Uterus (tissue), 4 donors: ENCODE data around the gene GSS. TPM values are rescaled to one million over a fixed set of nuclear protein-coding genes. Genes with fewer than 3 reads are reported as not detected.

ENCODE experiments used
- DNase-seq, 2 donors: peaks; one replicate each; pipeline ENCODE4 v3.0.0-alpha.2; 2019 to 2020
- H3K27ac ChIP-seq, 2 donors: fragments of 200-600 bp; sonication (generic); 1 replicate in 1 of 2; 2 replicates in 1 of 2; pipeline ENCODE4 v1.5.1; 2016 to 2018
- H3K27me3 ChIP-seq, 2 donors: fragments of 200-600 bp; sonication (generic); one replicate each; pipeline ENCODE4 v1.5.1; 2018 to 2019; ENCODE audit warnings: control low read depth in 1 of 2
- H3K36me3 ChIP-seq, 2 donors: fragments of 200-600 bp; sonication (generic); one replicate each; pipeline ENCODE4 v1.5.1; 2019; ENCODE audit warnings: control low read depth in 1 of 2
- H3K4me1 ChIP-seq, 2 donors: fragments of 200-600 bp; sonication (generic); one replicate each; pipeline ENCODE4 v1.5.1; 2018 to 2019; ENCODE audit warnings: control low read depth in 1 of 2
- H3K4me3 ChIP-seq, 2 donors: fragments of 200-600 bp; sonication (generic); 1 replicate in 1 of 2; 2 replicates in 1 of 2; pipeline ENCODE4 v1.5.1; 2018 to 2019; ENCODE audit warnings: mild to moderate bottlenecking in 1 of 2
- H3K9me3 ChIP-seq, 2 donors: fragments of 200-600 bp; sonication (generic); one replicate each; pipeline ENCODE4 v1.5.1; 2019; ENCODE audit warnings: control low read depth in 1 of 2
- POLR2A ChIP-seq, 2 donors: fragments of 450-650 bp; IDR thresholded peaks; one replicate each; pipeline ENCODE4 v1.6.1; 2016; ENCODE audit warnings: antibody characterized with exemption in 2 of 2, mild to moderate bottlenecking in 1 of 2, moderate library complexity in 1 of 2
- intact Hi-C: fragments of 100-400 bp; cut with DNase I; formaldehyde crosslinking; loops from one replicate; pipeline ENCODE4 v1.15.1; 2023; ENCODE audit warnings: low total_unique reads
- total RNA-seq, 4 donors: library from RNA; depleted of rRNA in 3 of 4; stranded (reverse); fragments of >200 nt in 3 of 4; gene quantifications; one replicate each; pipeline versions ENCODE4 v1.1.0 to v1.2.4, GENCODE V29; 2014 to 2023
- TF ChIP-seq, protein P1 (sequence below), 4 experiments: fragments of 200-600 bp in 2 of 4; fragments of 450-650 bp in 2 of 4; sonication (generic) in 2 of 4; IDR thresholded peaks; one replicate each; pipeline ENCODE4 v1.5.1; 2016 to 2019; ENCODE audit warnings: antibody characterized with exemption in 4 of 4, mild to moderate bottlenecking in 2 of 4, moderate library complexity in 1 of 4
- donor health status: DM: yes; HTN: yes; CAD: no.

GSS gene
- total RNA-seq, 4 donors from 2014 or later: 3.8 to 47.2 (median 16.5) TPM

DNA sequence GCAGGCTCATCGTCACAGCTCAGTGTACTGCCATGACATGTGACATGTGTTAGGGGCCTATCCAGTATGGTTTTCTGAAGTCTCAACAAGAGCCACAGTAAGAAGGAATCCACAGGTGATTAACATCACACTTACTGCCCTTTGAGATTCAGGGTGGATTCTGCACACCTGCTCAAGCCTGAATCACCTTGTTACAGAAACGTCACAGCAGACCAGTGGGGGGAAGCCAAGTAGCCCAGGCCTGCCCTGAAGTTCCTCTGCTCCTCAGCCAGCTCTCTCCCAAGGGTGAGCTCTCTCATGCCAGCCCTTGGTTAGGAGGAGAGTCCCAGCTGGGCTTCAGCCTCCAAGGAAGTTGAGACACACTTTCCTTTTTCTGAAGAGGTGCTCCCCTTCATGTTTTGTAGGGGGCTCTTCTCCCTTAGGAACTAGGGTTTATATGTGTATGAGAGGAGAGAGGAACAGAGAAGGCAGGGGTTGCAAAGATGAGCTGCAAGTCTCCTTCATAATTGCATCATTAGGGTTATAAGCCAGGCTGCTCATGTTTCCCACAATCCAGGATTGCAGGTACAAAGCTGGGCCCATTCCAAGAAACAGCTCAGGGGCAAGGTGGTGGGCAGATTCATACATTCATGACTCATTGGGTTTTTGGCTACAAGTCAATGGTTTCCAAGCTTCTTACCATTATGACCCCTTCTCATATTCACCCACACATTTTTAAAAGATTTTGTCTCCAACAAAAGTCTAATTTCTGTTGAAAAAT lies 11.6 kb downstream of the GSS start:
- H3K4me3 ChIP-seq: no peak overlapping the region
- no peak overlapping the region for H3K27ac ChIP-seq
- intact Hi-C loops: no loop called here
- H3K9me3 ChIP-seq: no peaks in the 10 kb centered on the region
- TF ChIP-seq, protein P1, sequence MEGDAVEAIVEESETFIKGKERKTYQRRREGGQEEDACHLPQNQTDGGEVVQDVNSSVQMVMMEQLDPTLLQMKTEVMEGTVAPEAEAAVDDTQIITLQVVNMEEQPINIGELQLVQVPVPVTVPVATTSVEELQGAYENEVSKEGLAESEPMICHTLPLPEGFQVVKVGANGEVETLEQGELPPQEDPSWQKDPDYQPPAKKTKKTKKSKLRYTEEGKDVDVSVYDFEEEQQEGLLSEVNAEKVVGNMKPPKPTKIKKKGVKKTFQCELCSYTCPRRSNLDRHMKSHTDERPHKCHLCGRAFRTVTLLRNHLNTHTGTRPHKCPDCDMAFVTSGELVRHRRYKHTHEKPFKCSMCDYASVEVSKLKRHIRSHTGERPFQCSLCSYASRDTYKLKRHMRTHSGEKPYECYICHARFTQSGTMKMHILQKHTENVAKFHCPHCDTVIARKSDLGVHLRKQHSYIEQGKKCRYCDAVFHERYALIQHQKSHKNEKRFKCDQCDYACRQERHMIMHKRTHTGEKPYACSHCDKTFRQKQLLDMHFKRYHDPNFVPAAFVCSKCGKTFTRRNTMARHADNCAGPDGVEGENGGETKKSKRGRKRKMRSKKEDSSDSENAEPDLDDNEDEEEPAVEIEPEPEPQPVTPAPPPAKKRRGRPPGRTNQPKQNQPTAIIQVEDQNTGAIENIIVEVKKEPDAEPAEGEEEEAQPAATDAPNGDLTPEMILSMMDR (IDR thresholded peaks at IDR 0.05): no peak
- TF ChIP-seq POLR2A (IDR thresholded peaks at IDR 0.05): no peak
- no peaks in the 10 kb centered on the region for H3K27me3 ChIP-seq
- no peak for DNase-seq
- no peaks in the 10 kb centered on the region for H3K36me3 ChIP-seq
- no peaks in the 10 kb centered on the region for H3K4me1 ChIP-seq

DNA sequence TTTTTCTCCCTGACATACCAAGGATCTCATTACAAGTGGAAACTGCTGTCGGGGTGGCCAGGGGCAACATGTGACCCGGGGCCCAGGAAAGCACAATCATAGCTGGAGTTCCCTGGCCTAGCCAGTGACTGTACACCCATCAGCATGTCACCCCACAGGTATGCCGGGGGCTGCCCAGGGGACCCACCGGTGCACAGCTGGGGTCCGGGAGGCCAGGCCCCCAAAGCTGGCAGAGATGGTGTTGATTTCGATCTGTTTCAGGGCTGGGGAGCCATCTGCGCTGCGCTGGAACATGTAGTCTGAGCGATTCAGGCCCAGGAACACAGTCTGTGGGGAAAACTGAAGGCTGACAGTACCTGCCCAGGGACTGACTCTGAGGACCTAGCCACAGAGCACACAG lies 13.3 kb downstream of the GSS start:
- intact Hi-C loops: no loop called here
- TF ChIP-seq POLR2A (IDR thresholded peaks at IDR 0.05): no peak
- TF ChIP-seq, protein P1 (IDR thresholded peaks at IDR 0.05): no peak
- Histone ChIP-seq H3K36me3 (no peaks in the 10 kb centered on the region), H3K4me3 (no peak overlapping the region), H3K9me3 (no peaks in the 10 kb centered on the region), H3K27me3 (no peaks in the 10 kb centered on the region), H3K4me1 (no peaks in the 10 kb centered on the region), H3K27ac (no peak overlapping the region)
- DNase-seq: no peak

DNA sequence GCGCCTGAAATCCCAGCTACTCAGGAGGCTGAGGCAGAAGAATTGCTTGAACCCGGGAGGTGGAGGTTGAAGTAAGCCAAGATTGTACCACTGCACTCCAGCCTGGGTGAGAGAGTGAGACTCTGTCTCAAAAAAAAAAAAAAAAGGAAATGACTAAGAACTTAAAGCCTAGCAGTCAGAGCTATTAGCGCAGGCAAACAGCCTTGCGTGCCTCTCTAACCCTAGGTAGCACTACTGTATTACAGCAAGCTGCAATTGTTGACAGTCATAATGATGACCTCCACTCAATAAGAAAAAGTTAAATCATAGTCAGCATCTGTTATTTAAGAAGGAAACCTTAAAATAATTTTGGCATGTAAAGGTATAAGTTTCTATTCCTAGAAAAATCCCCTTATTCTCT lies 14.4 kb downstream of the GSS start:
- no peak overlapping the region for H3K27ac ChIP-seq
- no peak for DNase-seq
- H3K27me3 ChIP-seq: no peaks in the 10 kb centered on the region
- no peaks in the 10 kb centered on the region for H3K4me1 ChIP-seq
- H3K36me3 ChIP-seq: no peaks in the 10 kb centered on the region
- intact Hi-C loops: no loop called here
- no peak overlapping the region for H3K4me3 ChIP-seq
- H3K9me3 ChIP-seq: no peaks in the 10 kb centered on the region
- TF ChIP-seq POLR2A (IDR thresholded peaks at IDR 0.05): no peak
- TF ChIP-seq, protein P1 (IDR thresholded peaks at IDR 0.05): no peak

DNA sequence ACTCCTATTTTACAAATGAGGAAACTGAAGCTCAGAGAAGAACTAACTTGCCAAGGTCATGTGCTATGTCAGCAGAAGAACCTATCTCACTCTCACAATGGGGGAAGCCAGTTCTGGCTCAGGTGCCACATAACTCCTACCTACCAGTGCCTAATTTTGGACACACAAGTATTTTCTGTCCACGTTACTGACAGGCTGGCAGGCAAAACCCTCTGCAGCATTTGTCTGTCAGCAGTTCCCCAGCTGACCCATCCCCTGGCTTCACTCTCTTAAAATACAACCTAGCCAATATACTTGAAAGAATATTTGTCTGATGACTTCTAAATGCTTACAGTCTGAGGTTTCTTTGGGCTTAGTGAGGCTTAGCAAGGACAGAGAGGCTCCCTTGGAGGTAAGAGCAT lies 15.5 kb downstream of the GSS start:
- DNase-seq: no peak
- Histone ChIP-seq H3K9me3 (no peaks in the 10 kb centered on the region), H3K4me1 (no peaks in the 10 kb centered on the region), H3K4me3 (no peak overlapping the region), H3K27me3 (no peaks in the 10 kb centered on the region), H3K27ac (no peak overlapping the region), H3K36me3 (no peaks in the 10 kb centered on the region)
- TF ChIP-seq, protein P1 (IDR thresholded peaks at IDR 0.05): no peak
- TF ChIP-seq POLR2A (IDR thresholded peaks at IDR 0.05): no peak
- intact Hi-C loops: no loop called here

DNA sequence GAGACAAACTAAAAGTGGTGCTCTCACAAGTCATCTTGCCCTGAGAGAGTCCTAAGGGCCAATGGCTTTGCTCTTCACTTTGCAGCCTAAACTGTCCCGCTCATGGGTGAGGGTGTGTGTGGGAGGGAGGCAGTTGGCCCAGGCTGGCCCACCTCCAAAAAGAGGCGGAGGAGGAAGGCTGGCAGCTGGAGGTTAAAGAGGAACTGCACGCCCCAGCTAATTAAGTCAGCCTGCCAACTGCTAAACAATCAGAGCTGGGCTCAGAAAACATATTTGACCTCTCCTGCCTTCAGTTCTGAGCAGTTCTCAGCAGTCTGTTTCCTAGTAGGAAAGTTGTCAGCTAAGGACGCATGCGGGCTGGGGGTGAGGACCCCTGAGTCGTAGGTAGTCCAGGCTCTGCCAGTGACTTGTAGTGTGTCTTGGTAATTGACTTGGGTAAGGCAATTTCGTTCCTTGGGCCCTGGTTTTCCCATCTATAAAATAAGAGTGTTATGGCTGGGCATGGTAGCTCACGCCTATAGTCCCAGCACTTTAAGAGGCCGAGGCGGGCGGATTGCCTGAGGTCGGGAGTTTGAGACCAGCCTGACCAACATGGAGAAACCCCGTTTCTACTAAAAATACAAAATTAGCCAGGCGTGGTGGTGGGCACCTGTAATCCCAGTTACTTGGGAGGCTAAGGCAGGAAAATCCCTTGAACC lies 17.0 kb downstream of the GSS start:
- Histone ChIP-seq H3K4me1 (no peaks in the 10 kb centered on the region), H3K9me3 (no peaks in the 10 kb centered on the region), H3K27me3 (no peaks in the 10 kb centered on the region), H3K27ac (peak overlapping the region in 1 of 2 donors; percentile 33), H3K36me3 (no peaks in the 10 kb centered on the region), H3K4me3 (no peak overlapping the region)
- TF ChIP-seq POLR2A (IDR thresholded peaks at IDR 0.05): no peak
- TF ChIP-seq, protein P1 (IDR thresholded peaks at IDR 0.05): no peak
- intact Hi-C loops: no loop called here
- peak in 1 of 2 donors; percentile 27 for DNase-seq
